HG02852 (cell line): ENCODE data around the gene PCMT1.
A peak's percentile ranks its signal among the peaks of the same experiment; 100 is the strongest.
"Not testable (repeated sequence)": the region's sequence is repeated elsewhere in the genome, so short reads cannot be mapped to it uniquely, and the experiment has no call there.

Experiments used
- ATAC-seq: cut with Tn5 transposase; IDR thresholded peaks from one replicate; pipeline ENCODE4 v1.9.1; 2021; ENCODE audit warnings: mild to moderate bottlenecking, moderate library complexity; ENCODE audit not compliant: unreplicated experiment

Gene PCMT1

DNA sequence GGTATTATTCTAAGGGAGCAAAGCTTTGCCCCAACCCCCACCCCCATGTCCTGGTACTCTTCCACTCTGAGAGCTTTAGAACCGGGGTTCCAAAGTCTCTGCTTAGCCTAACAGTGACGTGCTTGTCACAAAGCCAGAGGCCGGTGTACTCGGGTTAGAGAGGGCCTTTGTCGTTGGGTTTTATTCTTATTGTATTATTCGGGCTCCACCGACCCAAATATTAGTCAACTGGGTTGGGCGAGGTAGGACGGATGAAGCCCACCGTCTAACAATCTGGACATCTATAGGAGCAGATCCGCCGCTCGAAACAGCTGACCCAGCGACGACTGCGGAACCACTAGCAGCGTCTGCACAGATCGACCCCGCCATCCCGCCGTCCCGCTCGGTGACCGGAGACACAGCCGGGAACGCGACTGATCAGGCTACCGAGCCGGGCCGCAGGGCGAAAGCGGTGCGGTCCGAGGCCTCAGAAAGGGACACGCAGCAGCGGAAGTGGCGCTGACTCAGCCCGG, 403 bp upstream of the PCMT1 start:
- peak; percentile 4 for ATAC-seq

DNA sequence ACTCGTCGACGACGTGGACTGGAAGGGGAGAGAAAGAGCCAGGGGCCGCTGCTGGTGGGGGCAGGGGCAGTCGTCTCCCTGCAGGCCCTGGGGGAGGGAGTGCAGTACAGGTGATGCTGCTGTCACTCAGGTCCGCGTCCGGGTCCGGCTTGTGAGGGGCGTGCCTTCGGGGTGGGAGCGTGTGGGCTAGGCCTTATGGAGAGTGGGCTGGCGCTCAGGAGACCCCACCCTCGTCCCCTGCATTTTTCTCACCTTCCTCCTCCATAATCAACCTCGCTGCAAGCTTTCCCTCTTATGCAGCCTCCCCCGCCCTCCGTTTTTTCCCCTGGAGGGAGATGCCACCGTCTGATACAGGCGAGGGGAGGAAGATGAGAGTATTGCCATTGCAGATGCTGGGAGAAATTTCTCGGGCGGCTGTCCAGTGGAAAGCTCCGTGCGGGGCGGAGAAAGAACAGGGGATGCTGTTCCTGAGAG, 632 bp downstream of the PCMT1 start:
- peak; percentile 34 for ATAC-seq

DNA sequence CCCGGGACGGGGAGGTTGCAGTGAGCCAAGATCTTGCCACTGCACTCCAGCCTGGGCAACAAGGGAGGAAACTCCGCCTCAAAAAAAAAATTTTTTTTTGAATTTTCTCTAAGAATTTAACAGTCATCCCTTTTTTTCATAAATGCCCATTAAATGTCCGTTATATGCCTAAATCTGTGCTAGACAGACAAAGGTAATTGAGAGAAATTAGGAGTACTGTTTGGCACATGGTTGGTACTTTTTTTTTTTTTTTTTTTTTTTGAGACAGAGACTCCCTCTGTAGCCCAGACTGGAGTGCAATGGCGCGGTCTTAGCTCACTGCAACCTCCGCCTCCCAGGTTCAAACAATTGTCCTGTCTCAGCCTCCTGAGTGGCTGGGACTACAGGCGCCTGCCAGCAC, 1.7 kb downstream of the PCMT1 start:
- no peak for ATAC-seq

DNA sequence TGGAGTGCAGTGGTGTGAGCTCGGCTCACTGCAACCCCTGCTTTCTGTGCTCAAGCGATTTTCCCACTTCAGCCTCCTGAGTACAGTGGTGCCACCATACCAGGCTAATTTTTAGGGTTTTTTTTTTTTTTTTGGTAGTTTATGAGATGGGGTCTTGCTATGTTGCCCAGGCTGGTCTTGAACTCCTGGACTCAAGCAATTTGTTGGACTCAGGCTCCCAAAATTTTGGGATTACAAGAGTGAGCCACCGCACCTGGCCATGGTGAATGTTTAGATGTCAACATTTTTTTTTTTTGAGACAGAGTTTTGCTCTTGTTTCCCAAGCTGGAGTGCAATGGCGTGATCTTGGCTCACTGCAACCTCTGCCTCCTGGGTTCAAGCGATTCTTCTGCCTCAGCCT, 2.4 kb downstream of the PCMT1 start:
- ATAC-seq, result not testable (repeated sequence)

DNA sequence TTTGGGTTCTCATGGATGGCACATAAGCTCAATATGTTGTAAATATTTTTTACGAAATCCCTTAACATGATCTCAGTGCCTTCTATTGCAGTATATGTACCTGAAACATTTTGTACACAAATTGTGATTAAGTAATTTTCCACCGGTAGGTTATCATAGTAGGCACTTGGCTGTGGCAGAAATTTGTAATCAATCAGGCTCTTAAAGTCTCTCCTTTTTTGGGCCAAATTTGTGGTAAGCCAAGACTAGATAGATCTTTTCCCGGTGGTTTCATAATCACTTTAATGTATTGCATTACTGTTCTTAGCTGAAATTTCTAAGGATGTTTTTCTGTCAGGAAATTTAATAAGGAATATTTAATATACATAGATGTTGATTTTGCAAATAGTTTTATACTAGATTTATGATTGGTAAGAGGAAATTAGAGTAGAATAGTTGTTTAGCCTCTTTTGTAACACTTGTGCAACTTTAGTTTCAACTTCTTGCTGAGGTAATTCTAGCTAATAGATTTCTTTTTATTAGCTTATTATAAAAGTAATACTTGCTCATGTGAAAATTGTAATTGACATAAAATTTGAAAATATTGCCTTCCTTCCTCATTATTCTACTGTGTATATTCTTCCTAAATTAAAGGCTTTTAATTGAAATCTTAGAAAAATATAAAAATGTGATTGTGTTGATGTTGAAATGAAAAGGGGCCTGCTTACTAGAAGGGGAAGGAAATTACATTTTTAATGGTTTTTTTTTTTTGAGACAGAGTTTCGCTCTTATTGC, 3.2 kb downstream of the PCMT1 start:
- no peak for ATAC-seq

DNA sequence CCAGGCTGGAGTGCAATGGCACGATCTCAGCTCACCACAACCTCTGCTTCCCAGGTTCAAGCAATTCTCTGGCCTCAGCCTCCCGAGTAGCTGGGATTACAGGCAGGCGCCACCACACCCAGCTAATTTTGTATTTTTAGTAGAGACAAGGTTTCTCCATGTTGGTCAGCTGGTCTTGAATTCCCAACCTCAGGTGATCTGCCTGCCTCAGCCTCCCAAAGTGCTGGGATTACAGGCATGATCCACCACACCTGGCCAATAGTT, 3.8 kb downstream of the PCMT1 start:
- not testable (repeated sequence) for ATAC-seq

DNA sequence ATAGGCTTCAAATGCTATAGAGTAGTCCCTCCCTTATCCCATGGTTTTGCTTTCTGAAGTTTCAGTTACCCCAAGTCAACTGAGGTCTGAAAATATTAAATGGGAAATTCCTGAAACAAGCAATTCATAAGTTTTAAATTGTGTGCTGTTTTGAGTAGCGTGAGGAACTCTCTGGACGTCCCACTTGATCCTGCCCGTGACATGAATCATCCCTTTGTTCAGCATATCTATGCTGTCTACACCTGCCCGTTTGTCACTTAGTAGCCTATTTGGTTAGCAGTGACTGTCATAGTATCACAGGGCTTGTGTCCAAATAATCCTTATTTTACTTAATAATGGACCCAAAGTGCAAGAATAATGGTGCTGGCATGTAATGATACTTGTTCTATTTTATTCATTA, 5.0 kb downstream of the PCMT1 start:
- ATAC-seq, result no peak

DNA sequence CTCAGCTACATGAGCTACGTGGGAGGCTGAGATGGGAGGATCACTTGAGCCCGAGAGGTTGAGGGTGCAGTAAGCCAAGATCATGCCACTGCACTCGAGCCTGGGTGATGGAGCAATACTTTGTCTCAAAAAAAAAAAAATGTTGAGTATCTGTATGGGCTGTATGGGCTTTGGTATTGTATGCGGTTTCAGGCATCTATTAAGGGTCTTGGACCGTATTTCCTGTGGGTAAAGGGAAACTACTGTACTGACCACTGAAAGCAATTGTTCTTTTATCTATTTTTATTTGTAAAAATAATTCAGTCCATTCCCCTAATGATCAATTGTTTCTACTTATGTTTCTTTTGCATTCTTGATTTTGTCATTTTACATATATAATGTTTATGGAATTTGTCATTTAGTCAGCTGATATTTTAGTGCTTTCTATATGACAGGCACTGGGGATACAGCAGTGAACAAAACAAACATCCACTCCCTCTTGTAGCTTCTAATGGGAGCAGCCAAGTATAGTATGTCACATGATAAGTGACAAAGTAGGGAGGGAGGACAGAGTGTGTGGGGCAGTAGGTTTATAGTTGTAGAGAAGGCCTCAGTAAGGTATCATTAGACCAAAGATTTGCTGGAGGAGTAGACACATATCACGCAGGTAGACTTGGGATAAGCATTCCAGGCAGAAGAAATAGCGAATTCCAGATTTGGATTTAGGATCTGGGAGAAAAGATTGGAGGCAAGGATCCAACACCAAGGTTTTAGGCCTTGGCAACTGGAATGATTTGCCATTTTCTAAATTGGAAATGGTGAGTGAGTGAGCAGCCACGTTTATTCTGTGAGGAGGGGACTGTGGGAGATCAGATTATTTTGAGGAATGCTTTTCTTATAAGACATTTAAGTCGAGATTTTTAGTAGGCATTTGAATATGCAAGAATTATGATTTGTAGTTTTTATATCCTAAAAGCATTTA, 6.0 kb downstream of the PCMT1 start:
- ATAC-seq, result peak; percentile 86

DNA sequence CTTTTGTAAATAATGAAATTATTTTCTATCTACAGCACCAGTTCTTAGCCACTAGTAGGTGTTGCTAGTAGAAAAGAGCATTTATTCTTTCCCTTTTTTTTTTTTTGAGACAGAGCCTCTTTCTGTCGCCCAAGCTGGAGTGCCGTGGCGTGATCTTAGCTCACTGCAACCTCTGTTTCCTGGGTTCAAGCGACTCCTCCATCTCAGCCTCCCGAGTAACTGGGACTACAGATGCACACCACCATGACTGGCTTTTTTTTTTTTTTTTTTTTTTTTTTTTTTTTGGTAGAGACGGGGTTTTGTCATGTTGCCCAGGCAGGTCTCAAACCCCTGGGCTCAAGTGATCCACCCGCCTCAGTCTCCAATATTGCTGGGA, 6.7 kb downstream of the PCMT1 start:
- ATAC-seq, result no peak

DNA sequence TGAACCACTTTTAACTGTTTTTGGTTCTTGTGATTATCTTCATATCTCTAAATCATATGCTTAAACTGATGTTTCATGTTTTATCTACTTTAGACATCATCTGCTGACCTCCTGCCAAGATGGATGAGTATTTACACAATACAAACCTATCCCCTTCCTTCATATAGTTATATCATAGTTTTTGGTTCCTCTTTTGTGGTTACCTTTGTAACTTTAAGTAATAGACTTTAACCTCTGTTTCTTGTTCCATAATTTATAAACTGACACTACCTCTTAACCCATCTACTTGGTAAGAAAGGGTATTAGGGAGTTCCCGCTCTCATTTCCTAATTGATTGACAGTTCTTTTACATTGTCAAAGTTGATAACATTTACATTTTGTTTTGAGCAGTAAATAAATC, 11.9 kb downstream of the PCMT1 start:
- peak; percentile 97 for ATAC-seq

DNA sequence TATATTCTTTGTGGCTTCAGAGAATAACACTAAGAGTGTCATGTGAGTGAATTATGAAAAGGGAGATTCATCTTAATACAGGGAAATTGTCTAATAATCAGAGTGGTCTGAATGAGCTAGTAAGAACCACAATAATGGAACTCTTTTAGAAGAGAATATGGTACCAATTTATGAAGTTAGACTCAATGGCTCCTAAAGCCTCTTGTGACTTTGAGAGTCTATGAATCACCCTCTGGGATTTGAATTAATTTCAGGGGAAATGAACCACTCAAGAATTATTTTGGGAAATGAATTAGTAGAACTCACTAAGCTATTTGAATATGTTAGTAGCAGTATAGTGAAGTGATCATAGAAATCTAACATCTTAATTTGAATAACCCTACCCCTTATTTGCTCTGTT, 14.3 kb downstream of the PCMT1 start:
- no peak for ATAC-seq

DNA sequence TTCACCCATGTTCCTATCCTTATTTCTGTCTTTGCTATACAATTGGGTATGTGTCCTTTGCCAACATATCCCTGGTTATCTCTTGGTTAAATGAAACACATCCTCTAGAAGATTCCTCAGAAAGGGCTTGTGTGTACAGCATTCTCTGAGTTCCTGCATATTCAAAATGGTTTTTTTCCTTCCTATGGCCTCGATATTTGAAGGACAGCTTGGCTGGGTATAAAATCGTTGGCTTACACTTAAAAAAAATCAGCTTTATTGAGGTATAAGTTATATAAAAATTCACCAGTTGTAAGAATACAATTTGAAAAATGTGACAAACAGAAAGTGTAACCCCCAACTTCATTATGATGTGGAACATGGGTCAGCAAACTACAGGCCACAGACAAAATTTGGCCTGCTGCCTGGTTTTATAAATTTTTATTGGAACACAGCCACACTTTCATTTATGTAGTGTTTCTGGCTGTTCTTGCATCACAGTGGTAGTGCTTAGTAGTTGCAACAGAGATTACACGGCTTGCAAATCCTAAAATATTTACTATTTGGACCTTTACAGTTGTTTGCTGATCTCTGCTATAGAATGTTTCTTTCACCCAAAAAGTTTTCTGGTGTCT, 16.7 kb downstream of the PCMT1 start:
- no peak for ATAC-seq

DNA sequence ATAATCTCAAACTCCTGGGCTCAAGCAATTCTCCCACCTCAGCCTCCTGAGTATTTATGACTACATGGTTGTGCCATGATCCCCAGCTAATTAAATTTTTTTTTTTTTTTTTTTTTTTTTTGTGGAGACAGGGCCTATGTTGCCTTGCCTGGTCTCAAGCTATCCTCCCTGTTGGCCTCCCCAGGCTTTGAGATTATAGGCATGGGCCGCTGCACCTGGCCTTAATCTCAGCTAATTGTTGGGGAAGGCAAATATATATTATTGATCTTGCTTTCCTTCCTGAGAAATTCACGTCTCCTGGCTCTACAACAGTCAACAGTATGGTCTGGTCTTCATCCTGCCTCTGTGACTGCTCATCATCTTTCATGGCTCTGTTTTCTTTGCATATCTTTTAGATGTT, 20.1 kb downstream of the PCMT1 start:
- no peak for ATAC-seq

DNA sequence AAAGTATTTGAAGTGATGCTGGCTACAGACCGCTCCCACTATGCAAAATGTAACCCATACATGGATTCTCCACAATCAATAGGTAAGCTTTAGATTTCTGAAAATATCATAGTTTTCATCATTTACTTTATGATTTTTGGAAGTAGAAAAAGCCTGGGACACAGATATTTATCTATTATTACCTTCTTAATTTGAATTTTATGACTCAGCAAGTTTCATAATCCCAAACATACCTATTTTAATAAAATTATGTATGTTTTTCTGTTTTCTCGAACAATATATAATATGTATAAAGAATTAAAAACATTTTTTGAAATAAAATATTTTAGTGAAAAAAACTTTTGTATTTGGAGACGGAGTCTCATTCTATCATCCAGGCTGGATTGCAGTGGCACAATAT, 21.6 kb downstream of the PCMT1 start:
- no peak for ATAC-seq

DNA sequence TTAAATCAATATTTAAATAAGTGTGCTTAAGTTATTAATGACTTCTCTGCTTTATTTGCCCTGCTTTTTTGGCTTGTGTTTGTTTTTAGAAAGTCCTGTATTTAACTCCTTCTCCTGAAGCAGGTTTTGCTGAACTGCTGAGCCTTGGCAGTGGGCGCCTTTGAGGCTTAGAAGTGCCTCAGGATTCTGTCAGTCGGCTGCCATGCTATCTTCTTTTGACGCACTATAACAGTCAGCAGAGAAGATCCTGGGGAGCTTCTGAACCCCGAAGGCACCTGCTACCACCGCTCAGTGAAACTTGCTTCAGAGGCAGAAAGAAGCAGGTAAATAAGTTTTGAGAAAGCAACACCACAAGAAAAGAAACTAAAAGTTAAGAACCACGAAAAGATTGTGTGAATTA, 22.4 kb downstream of the PCMT1 start:
- no peak for ATAC-seq

DNA sequence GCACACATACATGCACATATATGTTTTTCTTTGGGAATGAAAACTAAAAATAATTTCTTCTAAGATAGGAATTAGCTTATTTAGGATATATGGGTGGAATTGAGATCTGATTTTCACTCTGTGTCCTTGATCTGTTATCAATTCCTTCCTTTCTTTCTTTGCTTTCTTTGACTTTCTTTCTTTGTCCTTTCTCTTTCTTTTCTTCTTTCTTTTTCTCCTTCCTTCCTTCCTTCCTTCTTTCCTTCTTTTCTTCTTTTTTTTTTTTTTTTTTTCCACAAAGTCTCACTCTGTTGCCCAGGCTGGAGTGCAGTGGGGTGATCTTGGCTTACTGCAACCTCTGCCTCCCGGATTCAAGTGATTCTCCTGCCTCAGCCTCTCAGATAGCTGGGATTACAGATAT, 28.1 kb downstream of the PCMT1 start:
- no peak for ATAC-seq

DNA sequence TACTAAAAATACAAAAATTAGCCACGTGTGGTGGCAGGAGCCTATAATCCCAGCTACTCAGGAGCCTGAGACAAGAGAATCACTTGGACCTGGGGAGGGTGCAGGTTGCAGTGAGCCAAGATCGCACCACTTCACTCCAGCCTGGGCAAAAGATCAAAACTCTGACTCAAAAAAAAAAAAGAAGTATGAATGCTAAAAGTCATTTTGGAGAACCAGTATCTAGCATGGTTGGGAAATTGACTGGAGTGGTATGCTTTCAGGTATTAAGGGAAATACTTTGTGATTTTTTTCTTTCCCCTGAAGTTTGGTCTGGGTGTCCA, 30.1 kb downstream of the PCMT1 start:
- no peak for ATAC-seq

DNA sequence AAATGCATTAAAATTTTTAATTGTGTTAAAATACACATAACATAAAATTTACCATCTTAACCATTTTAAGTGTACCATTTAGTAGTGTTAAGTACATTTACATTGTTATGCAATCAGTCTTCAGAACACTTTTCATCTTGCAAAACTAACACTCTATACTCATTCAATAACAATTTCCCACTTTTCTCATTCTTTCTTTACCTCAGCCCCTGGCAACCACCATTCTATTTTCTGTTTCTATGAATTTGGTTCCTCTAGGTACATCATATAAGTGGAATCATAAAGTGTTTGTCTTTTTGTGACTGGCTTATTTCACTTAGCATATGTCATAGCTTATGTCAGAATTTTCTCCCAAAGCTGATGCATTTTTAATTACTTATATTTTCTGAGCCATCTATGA, 32.2 kb downstream of the PCMT1 start:
- no peak for ATAC-seq

DNA sequence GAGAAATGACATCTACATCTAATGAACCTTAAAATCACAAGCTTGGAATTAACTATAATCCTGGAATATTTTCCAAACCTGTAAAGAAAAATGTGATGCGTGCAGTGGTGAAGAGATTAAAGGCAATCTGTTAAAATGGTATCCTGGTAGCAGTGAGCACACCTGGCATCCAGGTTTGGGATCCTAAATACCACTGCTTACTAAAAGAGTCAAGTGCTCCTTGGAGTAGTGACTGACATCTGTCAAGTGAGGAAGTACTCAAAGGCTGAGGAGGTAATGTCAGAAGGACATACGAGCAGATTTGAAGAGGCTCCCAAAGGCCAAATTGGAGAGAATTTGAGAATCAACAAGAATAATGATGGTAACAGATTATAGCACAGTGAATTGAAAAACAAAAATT, 32.8 kb downstream of the PCMT1 start:
- no peak for ATAC-seq

DNA sequence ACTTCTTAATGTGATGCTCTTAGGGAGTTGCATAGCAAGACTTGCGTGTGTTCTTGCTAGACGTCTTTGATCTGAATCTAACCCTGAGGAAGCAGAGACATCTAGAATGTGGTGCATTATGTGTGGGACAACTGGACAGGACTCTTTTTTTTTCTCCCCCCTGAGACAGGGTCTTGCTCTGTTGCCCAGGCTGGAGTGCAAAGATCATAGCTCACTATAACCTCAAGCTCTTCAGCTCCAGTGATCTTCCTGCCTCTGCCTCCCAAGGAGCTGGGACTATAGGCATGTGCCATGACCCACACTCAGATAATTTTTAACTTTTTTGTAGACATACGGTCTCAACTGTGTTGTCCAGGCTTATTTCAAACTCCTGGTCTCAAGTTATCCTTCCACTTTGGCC, 34.0 kb downstream of the PCMT1 start:
- no peak for ATAC-seq

DNA sequence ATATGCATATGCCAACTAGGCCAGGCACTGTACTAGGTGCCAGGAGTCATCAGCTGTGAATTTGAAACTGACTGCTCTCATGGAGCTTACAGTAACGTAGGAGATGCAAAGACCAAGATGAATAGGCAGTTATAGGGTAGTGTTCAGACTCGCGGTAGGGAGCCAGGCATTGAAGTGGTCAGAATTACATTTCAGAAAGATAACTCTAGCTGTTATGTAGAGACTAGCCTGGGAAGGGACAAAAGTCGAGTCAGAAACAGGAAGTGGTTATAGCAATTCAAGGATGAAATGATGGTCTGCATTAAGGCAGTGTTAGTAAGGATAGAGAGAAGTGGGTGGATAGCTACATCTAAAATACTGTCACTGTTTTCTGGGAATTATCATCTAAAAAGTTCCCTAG, 56.6 kb downstream of the PCMT1 start:
- no peak for ATAC-seq

DNA sequence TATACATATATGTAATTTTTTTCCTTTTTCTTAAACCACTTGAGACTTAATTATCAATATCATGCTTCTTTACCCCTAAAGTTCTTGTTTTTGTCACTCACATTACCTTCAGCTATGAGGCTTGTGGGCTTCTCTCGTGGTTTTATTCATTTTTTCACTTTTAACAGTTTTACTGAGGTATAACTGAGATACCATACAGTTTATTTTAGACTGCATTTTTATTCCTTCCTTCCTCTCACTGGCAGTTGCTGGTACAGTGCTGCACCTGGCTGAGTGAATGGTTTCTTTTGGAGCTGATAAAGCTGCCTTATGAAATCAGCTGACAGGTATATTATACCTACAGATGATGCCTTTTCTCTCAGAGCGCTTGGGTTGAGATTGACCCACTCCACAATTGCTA, 60.3 kb downstream of the PCMT1 start:
- no peak for ATAC-seq
